Endodermal cell (in vitro differentiated cells): Measurements from ENCODE around the gene ARL15. TPM values are rescaled to one million over a fixed set of nuclear protein-coding genes. Genes with fewer than 3 reads are reported as not detected.

Experiments
- DNase-seq: peaks from one replicate; pipeline ENCODE4 v3.0.0-alpha.2; 2017
- H3K27ac ChIP-seq: 2 replicates; pipeline ENCODE4 v1.5.1; 2013; ENCODE audit warnings: mild to moderate bottlenecking, low read depth, low read length, moderate library complexity
- H3K27me3 ChIP-seq: 2 replicates; pipeline ENCODE4 v1.6.1; 2013; ENCODE audit warnings: mild to moderate bottlenecking, low read length, moderate library complexity; ENCODE audit not compliant: insufficient read depth, control insufficient read depth, poor library complexity, severe bottlenecking
- H3K36me3 ChIP-seq: 2 replicates; pipeline ENCODE4 v1.7.0; 2013; ENCODE audit warnings: mild to moderate bottlenecking, low read length, moderate library complexity; ENCODE audit not compliant: control insufficient read depth, insufficient read depth
- H3K4me1 ChIP-seq: one replicate; pipeline ENCODE4 v1.7.0; 2013; ENCODE audit warnings: low read length; ENCODE audit not compliant: control insufficient read depth, insufficient read depth
- H3K4me3 ChIP-seq: 2 replicates; pipeline ENCODE4 v1.5.1; 2013; ENCODE audit warnings: mild to moderate bottlenecking, low read length, moderate library complexity
- H3K9ac ChIP-seq: 2 replicates; pipeline ENCODE4 v1.6.1; 2013; ENCODE audit warnings: mild to moderate bottlenecking, low read length, moderate library complexity; ENCODE audit not compliant: poor library complexity, severe bottlenecking; ENCODE audit errors: extremely low read depth
- H3K9me3 ChIP-seq: 2 replicates; pipeline ENCODE4 v1.6.1; 2013; ENCODE audit warnings: mild to moderate bottlenecking, low read length, moderate library complexity; ENCODE audit not compliant: control insufficient read depth
- H3K27ac Mint-ChIP-seq: 2 replicates; pipeline ENCODE4 v1.8.0; 2020; ENCODE audit warnings: mixed read lengths
- H3K27me3 Mint-ChIP-seq: 2 replicates; pipeline ENCODE4 v1.8.0; 2021; ENCODE audit warnings: mild to moderate bottlenecking, mixed read lengths; ENCODE audit not compliant: insufficient read depth
- H3K36me3 Mint-ChIP-seq: 2 replicates; pipeline ENCODE4 v1.8.0; 2020; ENCODE audit warnings: low read depth, mixed read lengths
- H3K4me1 Mint-ChIP-seq: 2 replicates; pipeline ENCODE4 v1.8.0; 2020; ENCODE audit warnings: mixed read lengths
- H3K4me3 Mint-ChIP-seq: 2 replicates; pipeline ENCODE4 v1.8.0; 2020; ENCODE audit warnings: mild to moderate bottlenecking, moderate library complexity, mixed read lengths
- H3K9me3 Mint-ChIP-seq: 2 replicates; pipeline ENCODE4 v1.8.0; 2020; ENCODE audit warnings: mild to moderate bottlenecking, mixed read lengths
- WGBS, 2 experiments: methylation state at CpG; one replicate each; pipeline versions ENCODE4 v1.1.5 to v1.1.7; 2013; ENCODE audit warnings: missing lambda C conversion rate in 2 of 2, mixed read lengths in 1 of 2; ENCODE audit not compliant: insufficient coverage in 1 of 2, insufficient read length in 1 of 2; 5-methylcytosine and 5-hydroxymethylcytosine counted together
- total RNA-seq, 2 donors: library from RNA; stranded (reverse); fragmentation: NEBNext Ultra II Directional in 1 of 2; extraction: Animal tissue kit (Norgen Biotek cat#: 25700) in 1 of 2; gene quantifications; 2 replicates in 1 of 2; 3 replicates in 1 of 2; pipeline ENCODE4 v1.2.1, GENCODE V29; 2021
- TF ChIP-seq, protein P1 (sequence below): fragments of 200-600 bp; sonication (generic); conservative IDR thresholded peaks from 2 replicates; pipeline ENCODE4 v1.5.0; 2021; ENCODE audit warnings: antibody characterized with exemption, mild to moderate bottlenecking

ARL15 gene
- total RNA-seq, 2 donors from 2014 or later: 23.3 to 24.0 TPM

DNA sequence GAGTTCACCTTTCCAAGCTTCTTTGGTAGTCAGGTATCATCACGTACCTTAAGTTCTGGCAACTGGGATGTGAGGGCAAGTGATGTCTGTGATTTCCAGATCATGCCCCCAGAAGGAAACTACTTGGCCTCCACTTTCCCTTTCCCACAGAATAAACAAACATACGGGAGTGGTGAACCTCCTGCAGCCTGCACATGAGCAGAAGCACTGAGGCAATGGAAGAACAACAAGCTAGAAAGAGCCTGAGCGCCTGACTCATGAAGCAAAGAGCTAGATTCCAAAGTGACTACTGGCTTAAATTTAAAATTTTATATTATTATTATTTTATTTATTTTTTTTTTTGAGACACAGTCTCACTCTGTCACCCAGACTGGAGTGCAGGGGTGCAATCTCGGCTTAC, 35.0 kb downstream of the ARL15 start:
- TF ChIP-seq, protein P1, sequence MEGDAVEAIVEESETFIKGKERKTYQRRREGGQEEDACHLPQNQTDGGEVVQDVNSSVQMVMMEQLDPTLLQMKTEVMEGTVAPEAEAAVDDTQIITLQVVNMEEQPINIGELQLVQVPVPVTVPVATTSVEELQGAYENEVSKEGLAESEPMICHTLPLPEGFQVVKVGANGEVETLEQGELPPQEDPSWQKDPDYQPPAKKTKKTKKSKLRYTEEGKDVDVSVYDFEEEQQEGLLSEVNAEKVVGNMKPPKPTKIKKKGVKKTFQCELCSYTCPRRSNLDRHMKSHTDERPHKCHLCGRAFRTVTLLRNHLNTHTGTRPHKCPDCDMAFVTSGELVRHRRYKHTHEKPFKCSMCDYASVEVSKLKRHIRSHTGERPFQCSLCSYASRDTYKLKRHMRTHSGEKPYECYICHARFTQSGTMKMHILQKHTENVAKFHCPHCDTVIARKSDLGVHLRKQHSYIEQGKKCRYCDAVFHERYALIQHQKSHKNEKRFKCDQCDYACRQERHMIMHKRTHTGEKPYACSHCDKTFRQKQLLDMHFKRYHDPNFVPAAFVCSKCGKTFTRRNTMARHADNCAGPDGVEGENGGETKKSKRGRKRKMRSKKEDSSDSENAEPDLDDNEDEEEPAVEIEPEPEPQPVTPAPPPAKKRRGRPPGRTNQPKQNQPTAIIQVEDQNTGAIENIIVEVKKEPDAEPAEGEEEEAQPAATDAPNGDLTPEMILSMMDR: no peak
- Histone ChIP-seq H3K4me3 (no peak overlapping the region), H3K9ac (no peak overlapping the region), H3K36me3 (no peaks in the 10 kb centered on the region), H3K4me1 (peaks cover 10% of the 10 kb centered on the region), H3K9me3 (peaks cover 7% of the 10 kb centered on the region), H3K27ac (no peak overlapping the region), H3K27me3 (no peaks in the 10 kb centered on the region)
- no peak for DNase-seq
- H3K4me1 Mint-ChIP-seq: peaks cover 21% of the 10 kb centered on the region
- H3K9me3 Mint-ChIP-seq: peaks cover 3% of the 10 kb centered on the region
- 94% methylated on average over 4 of the region's 4 CpGs; no CpG with 5 or more reads in 1 of the 2 experiments for WGBS, 2 experiments
- H3K27me3 Mint-ChIP-seq: no peaks in the 10 kb centered on the region
- H3K36me3 Mint-ChIP-seq: peaks cover 2% of the 10 kb centered on the region
- H3K27ac Mint-ChIP-seq: no peak overlapping the region
- no peak overlapping the region for H3K4me3 Mint-ChIP-seq

DNA sequence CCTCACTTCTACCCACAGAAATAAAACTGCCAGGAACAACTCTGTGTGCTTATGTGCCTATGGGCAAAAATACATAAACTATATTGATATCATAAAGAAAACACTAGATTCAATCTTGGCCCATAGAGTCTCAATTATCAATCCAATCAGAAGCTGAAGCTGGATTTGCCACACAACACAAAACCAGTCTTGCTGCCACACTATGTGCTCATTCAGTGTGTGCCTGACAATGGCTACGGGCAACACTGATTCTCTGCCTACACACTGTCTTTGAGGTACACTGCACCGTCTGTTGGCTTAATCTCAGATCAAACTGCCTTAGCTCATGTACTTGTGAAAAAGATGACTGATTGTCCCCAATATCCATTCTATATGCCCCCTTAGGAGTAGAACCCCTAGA, 35.4 kb downstream of the ARL15 start:
- H3K36me3 ChIP-seq: no peaks in the 10 kb centered on the region
- no peak overlapping the region for H3K27ac ChIP-seq
- Mint-ChIP-seq H3K4me3 (no peak overlapping the region), H3K9me3 (peaks cover under 1% of the 10 kb centered on the region), H3K27ac (no peak overlapping the region), H3K36me3 (peaks cover 2% of the 10 kb centered on the region), H3K4me1 (peaks cover 21% of the 10 kb centered on the region), H3K27me3 (no peaks in the 10 kb centered on the region)
- no peaks in the 10 kb centered on the region for H3K27me3 ChIP-seq
- no peak overlapping the region for H3K4me3 ChIP-seq
- peaks cover 3% of the 10 kb centered on the region for H3K9me3 ChIP-seq
- DNase-seq: no peak
- H3K4me1 ChIP-seq: peaks cover 10% of the 10 kb centered on the region
- 99 to 100% methylated on average over 2 of the region's 2 CpGs for WGBS, 2 experiments
- TF ChIP-seq, protein P1: no peak
- no peak overlapping the region for H3K9ac ChIP-seq

DNA sequence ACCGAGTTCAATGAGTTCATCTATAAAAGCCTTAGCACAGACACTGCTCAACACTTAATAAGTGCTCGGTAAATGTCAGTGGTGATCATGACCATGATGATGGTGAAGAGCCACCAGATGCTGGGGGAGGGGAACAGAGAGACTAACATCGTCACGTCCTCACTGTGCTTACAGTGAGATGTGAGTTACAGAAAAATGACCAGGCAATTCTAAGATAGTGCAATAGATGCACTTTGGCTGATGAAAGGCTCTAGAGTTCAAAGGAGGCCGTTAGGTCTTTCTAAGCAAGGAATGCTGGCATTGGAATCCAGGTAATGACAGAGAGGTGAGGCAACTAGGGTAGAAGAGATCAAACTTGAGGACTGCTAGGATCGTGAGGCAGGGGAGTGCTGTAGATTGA, 36.7 kb downstream of the ARL15 start:
- Mint-ChIP-seq H3K27me3 (no peaks in the 10 kb centered on the region), H3K9me3 (no peaks in the 10 kb centered on the region), H3K27ac (peak overlapping the region; percentile 5), H3K4me3 (no peak overlapping the region), H3K36me3 (peaks cover 2% of the 10 kb centered on the region), H3K4me1 (peaks cover 14% of the 10 kb centered on the region)
- peaks cover 6% of the 10 kb centered on the region for H3K4me1 ChIP-seq
- no peaks in the 10 kb centered on the region for H3K9me3 ChIP-seq
- H3K27ac ChIP-seq: no peak overlapping the region
- no peak overlapping the region for H3K4me3 ChIP-seq
- H3K36me3 ChIP-seq: no peaks in the 10 kb centered on the region
- no peak for DNase-seq
- H3K9ac ChIP-seq: no peak overlapping the region
- H3K27me3 ChIP-seq: no peaks in the 10 kb centered on the region
- WGBS, 2 experiments: 90 to 95% methylated on average over 5 to 6 of the region's 6 CpGs
- TF ChIP-seq, protein P1: no peak
